AG04449 (cell line): ENCODE results near the gene NAPA.

Source experiments
- CTCF ChIA-PET: fragments of 350-600 bp; formaldehyde crosslinking; extraction: SDS; loops from one replicate; lab custom pipeline; 2021; ENCODE audit warnings: antibody characterized with exemption; lab: Yijun Ruan, JAX
- POLR2A ChIA-PET: fragments of 400-600, 350-600 bp; formaldehyde crosslinking; extraction: SDS; loops from one replicate; lab custom pipeline; 2020; ENCODE audit warnings: antibody characterized with exemption, inconsistent platforms; lab: Yijun Ruan, JAX
- DNase-seq: peaks from one replicate; pipeline ENCODE4 v3.0.0-alpha.2; 2010; ENCODE audit warnings: low read depth, low spot score
- H3K4me3 ChIP-seq: 2 replicates; pipeline ENCODE4 v1.5.1; 2011; ENCODE audit warnings: low read depth, mild to moderate bottlenecking, control low read depth, low read length
- CTCF ChIP-seq: IDR thresholded peaks from one replicate; pipeline ENCODE4 v1.5.1; 2011; ENCODE audit warnings: mild to moderate bottlenecking, moderate library complexity, low read length, control low read depth, inconsistent platforms; ENCODE audit not compliant: insufficient read depth; ENCODE audit errors: missing control alignments

Gene NAPA

GRCh38 chr19:47549261-47549862, 34.5 kb upstream of the NAPA start:
- CTCF ChIA-PET: interaction anchor here (0.7 kb wide), 1 partner anchor 154 kb away, joined by 3 read pairs; no protein-coding TSS in a partner anchor
- DNase-seq: no peak
- TF ChIP-seq CTCF: no peak
- H3K4me3 ChIP-seq: no peak overlapping the region
- POLR2A ChIA-PET: no interaction called here

DNA sequence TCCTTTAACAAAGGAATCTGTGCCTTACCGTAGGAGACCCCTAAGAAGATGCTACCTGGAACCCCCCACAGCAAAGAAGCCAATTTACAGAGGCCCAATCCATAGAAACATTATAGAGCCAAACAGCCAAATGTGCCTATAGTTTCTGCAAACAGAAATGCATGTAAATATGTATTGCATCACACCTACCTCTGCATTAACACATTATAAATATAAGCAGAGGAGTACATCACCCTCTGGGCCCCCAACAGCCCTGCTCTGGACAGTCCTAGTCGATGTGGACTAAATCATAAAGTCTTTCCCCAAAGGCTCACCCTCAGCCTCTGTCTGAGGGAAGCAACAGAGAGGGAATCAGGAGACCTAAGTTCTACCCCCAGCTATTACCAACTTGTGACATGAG, 32.3 kb upstream of the NAPA start:
- ChIA-PET POLR2A (no interaction called here), CTCF (interaction anchor here (0.9 to 1.8 kb wide), 2 partner anchors 13 to 152 kb away, joined by 3 to 4 read pairs; no protein-coding TSS in a partner anchor)
- no peak for DNase-seq
- no peak for TF ChIP-seq CTCF
- H3K4me3 ChIP-seq: no peak overlapping the region

- ChIA-PET POLR2A (no interaction called here), CTCF (interaction anchor here (1.1 to 1.8 kb wide), 2 partner anchors 11 to 30 kb away, joined by 4 to 5 read pairs; partner anchors contain the start of gene NAPA)
- H3K4me3 ChIP-seq: no peak overlapping the region; the same call in 1 of the 2 replicates
- no peak for TF ChIP-seq CTCF
- DNase-seq: no peak
Measured at GRCh38 chr19:47545061-47545948, 30.4 kb upstream of the NAPA start.

DNA sequence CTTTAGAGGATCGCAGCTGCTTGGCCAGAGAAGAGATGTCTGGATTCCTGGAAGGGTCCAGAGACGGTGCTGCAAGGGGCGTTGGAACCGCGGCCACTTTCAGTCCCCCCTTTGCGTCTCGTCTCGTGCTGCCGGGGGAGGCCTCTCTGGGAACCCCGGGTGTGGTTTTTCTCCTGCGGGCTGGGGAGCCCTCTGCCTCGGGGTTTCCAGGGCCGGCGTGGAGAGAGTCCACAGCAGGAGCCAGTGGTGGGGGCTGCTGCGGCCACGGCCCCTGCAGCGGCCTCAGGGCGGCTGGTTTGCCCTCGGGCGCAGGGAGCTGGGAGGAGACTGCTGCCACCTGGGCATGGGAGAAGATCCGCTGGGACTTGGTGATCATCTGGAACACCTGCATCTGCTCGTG, 29.6 kb upstream of the NAPA start:
- no peak for DNase-seq
- H3K4me3 ChIP-seq: no peak overlapping the region
- no peak for TF ChIP-seq CTCF
- ChIA-PET CTCF (interaction anchor here (1.1 to 2.6 kb wide), 1 partner anchor 29 kb away, joined by 5 to 12 read pairs; the partner anchor contains the start of gene NAPA), POLR2A (no interaction called here)

DNA sequence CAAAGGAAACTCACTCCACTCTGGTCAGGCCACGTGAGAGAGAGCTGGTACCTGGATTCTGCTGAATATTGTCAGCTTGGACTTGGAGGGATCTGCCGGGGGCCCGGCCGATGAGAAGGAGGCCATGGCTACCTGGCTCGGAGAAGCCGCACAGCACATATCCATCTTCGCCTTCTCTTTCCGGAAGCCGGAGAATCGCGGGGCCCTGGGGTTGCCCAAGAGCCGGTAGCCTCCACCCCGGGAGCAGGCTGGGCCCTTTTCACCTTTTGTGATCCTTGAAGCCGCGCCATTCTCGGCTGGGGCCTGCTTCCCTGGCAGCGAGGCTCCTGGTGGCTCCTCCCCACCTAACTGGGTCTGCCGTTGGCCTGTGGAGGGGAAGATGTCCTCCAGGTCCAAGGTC, 29.2 kb upstream of the NAPA start:
- ChIA-PET CTCF (interaction anchor here (2.6 kb wide), 1 partner anchor 29 kb away, joined by 12 read pairs; the partner anchor contains the start of gene NAPA), POLR2A (no interaction called here)
- no peak for DNase-seq
- no peak overlapping the region for H3K4me3 ChIP-seq
- no peak for TF ChIP-seq CTCF

DNA sequence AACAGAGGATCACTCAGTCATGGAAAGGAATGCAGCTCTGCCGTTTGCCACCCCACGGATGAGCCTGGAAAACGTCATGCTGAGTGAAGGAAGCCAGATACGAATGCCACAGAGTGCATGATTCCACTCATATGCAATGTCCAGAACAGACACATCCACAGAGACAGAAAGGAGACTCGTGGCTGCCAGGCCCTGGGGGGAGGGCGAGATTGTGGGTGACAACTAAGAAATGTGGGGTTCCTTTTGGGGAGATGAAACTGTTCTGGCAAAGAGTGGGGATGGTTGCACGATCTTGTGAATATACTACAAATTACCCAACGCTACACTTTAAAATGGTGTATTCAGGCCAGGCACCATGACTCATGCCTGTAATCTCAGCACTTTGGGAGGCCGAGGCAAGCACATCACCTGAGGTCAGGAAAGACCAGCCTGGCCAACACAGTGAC, 27.2 kb upstream of the NAPA start:
- ChIA-PET POLR2A (no interaction called here), CTCF (interaction anchor here (2.6 kb wide), 1 partner anchor 27 kb away, joined by 12 read pairs; the partner anchor contains the start of gene NAPA)
- H3K4me3 ChIP-seq: no peak overlapping the region
- no peak for TF ChIP-seq CTCF
- no peak for DNase-seq
